ENCODE measurements around the gene CCDC106. TPM values are rescaled to one million over a fixed set of nuclear protein-coding genes. Genes with fewer than 3 reads are reported as not detected.
A peak's percentile ranks its signal among the peaks of the same experiment; 100 is the strongest.

Gene CCDC106
- total RNA-seq, 2 experiments from 2014 or later: 4.2 to 4.4 TPM

GRCh38 chr19:55640577-55641425, 7.2 kb upstream of the CCDC106 start, which contains the start of gene ZNF580:
Gene ZNF580 (plus strand): TSS chr19:55641002. CDS start chr19:55642509, 1,507 bp downstream.
- Mint-ChIP-seq H3K4me3 (peak within 1 kb of the TSS; percentile 93), H3K36me3 (ENCODE audit: low read depth) (peaks cover 23% of the 10 kb centered on the region), H3K27me3 (ENCODE audit: low read depth) (no peaks in the 10 kb centered on the region), H3K9me3 (no peaks in the 10 kb centered on the region), H3K27ac (peak within 1 kb of the TSS; percentile 90), H3K4me1 (ENCODE audit: low read depth) (peaks cover 57% of the 10 kb centered on the region)
- CTCF ChIA-PET: interaction anchor here (1.1 to 2.1 kb wide), 2 partner anchors 9 to 137 kb away, joined by 4 to 5 read pairs; no protein-coding TSS in a partner anchor
- intact Hi-C loops (cut with micrococcal nuclease): loop anchor here (5.0 kb wide), 3 partner anchors 34 to 384 kb away; partner anchors contain the start of genes PPP6R1, RPL28 and ZNF865
- peak; percentile 45 for DNase-seq

GRCh38 chr19:55641426-55642152, 6.4 kb upstream of the CCDC106 start:
- H3K27ac Mint-ChIP-seq: peak overlapping the region; percentile 90
- H3K9me3 Mint-ChIP-seq: no peaks in the 10 kb centered on the region
- no peaks in the 10 kb centered on the region for H3K27me3 Mint-ChIP-seq (ENCODE audit: low read depth)
- peaks cover 23% of the 10 kb centered on the region for H3K36me3 Mint-ChIP-seq (ENCODE audit: low read depth)
- CTCF ChIA-PET: interaction anchor here (1.7 kb wide), 1 partner anchor 13 kb away, joined by 7 read pairs; the partner anchor contains the start of gene U2AF2
- peaks cover 50% of the 10 kb centered on the region for H3K4me1 Mint-ChIP-seq (ENCODE audit: low read depth)
- intact Hi-C loops (cut with micrococcal nuclease): loop anchor here (5.0 kb wide), 3 partner anchors 34 to 384 kb away; partner anchors contain the start of genes PPP6R1, RPL28 and ZNF865
- DNase-seq: peak; percentile 36
- H3K4me3 Mint-ChIP-seq: peak overlapping the region; percentile 93

- intact Hi-C loops (cut with micrococcal nuclease): loop anchor here (1.0 to 5.0 kb wide), 5 partner anchors 7 to 385 kb away; partner anchors contain the start of genes PPP6R1, RPL28 and ZNF865
Observed at GRCh38 chr19:55642153-55643002, 5.6 kb upstream of the CCDC106 start.

GRCh38 chr19:55643003-55643886, 4.8 kb upstream of the CCDC106 start, which contains the start of gene ZNF581:
Gene ZNF581 (plus strand): TSS chr19:55643649. CDS start chr19:55644572, 923 bp downstream.
- CTCF ChIA-PET: interaction anchor here (1.2 to 1.7 kb wide), 2 partner anchors 11 kb away, joined by 4 to 7 read pairs; partner anchors contain the start of gene U2AF2
- peaks cover 21% of the 10 kb centered on the region for H3K36me3 Mint-ChIP-seq (ENCODE audit: low read depth)
- peak within 1 kb of the TSS; percentile 93 for H3K4me3 Mint-ChIP-seq
- peak within 1 kb of the TSS; percentile 96 for H3K27ac Mint-ChIP-seq
- no peaks in the 10 kb centered on the region for H3K27me3 Mint-ChIP-seq (ENCODE audit: low read depth)
- no peaks in the 10 kb centered on the region for H3K9me3 Mint-ChIP-seq
- intact Hi-C loops (cut with micrococcal nuclease): loop anchor here (1.0 to 5.0 kb wide), 5 partner anchors 8 to 386 kb away; partner anchors contain the start of genes PPP6R1, RPL28 and ZNF865
- H3K4me1 Mint-ChIP-seq (ENCODE audit: low read depth): peaks cover 45% of the 10 kb centered on the region
- peak; percentile 82 for DNase-seq

More at GRCh38 chr19:55642153-55643002, 5.6 kb upstream of the CCDC106 start:
- H3K36me3 Mint-ChIP-seq (ENCODE audit: low read depth): peaks cover 25% of the 10 kb centered on the region
- no peaks in the 10 kb centered on the region for H3K9me3 Mint-ChIP-seq
- H3K27ac Mint-ChIP-seq: peak overlapping the region; percentile 96
- H3K4me1 Mint-ChIP-seq (ENCODE audit: low read depth): peaks cover 50% of the 10 kb centered on the region
- CTCF ChIA-PET: interaction anchor here (1.7 kb wide), 1 partner anchor 12 kb away, joined by 7 read pairs; the partner anchor contains the start of gene U2AF2
- DNase-seq: peak; percentile 47
- peak overlapping the region; percentile 93 for H3K4me3 Mint-ChIP-seq
- H3K27me3 Mint-ChIP-seq (ENCODE audit: low read depth): no peaks in the 10 kb centered on the region

- Mint-ChIP-seq H3K36me3 (ENCODE audit: low read depth) (peaks cover 18% of the 10 kb centered on the region), H3K27me3 (ENCODE audit: low read depth) (no peaks in the 10 kb centered on the region), H3K27ac (peak overlapping the region; percentile 83), H3K9me3 (no peaks in the 10 kb centered on the region), H3K4me1 (ENCODE audit: low read depth) (peaks cover 47% of the 10 kb centered on the region), H3K4me3 (peak overlapping the region; percentile 93)
- CTCF ChIA-PET: interaction anchor here (1.2 kb wide), 1 partner anchor 11 kb away, joined by 4 read pairs; no protein-coding TSS in a partner anchor
- DNase-seq: no peak
- intact Hi-C loops (cut with micrococcal nuclease): loop anchor here (1.0 to 5.0 kb wide), 5 partner anchors 9 to 387 kb away; partner anchors contain the start of genes PPP6R1, RPL28 and ZNF865
Observed at GRCh38 chr19:55643887-55644176, 4.2 kb upstream of the CCDC106 start.

GRCh38 chr19:55644191-55644833, 3.7 kb upstream of the CCDC106 start:
- CTCF ChIA-PET: interaction anchor here (1.2 kb wide), 1 partner anchor 10 kb away, joined by 4 read pairs; no protein-coding TSS in a partner anchor
- Mint-ChIP-seq H3K27ac (peak overlapping the region; percentile 83), H3K4me3 (peak overlapping the region; percentile 93), H3K27me3 (ENCODE audit: low read depth) (no peaks in the 10 kb centered on the region), H3K36me3 (ENCODE audit: low read depth) (peaks cover 15% of the 10 kb centered on the region), H3K4me1 (ENCODE audit: low read depth) (peaks cover 48% of the 10 kb centered on the region), H3K9me3 (no peaks in the 10 kb centered on the region)
- no peak for DNase-seq
- intact Hi-C loops (cut with micrococcal nuclease): loop anchor here (5.0 kb wide), 3 partner anchors 37 to 387 kb away; partner anchors contain the start of genes PPP6R1, RPL28 and ZNF865

GRCh38 chr19:55644842-55645511, 3.0 kb upstream of the CCDC106 start:
- H3K36me3 Mint-ChIP-seq (ENCODE audit: low read depth): peaks cover 14% of the 10 kb centered on the region
- intact Hi-C loops (cut with micrococcal nuclease): loop anchor here (5.0 kb wide), 3 partner anchors 38 to 388 kb away; partner anchors contain the start of genes PPP6R1, RPL28 and ZNF865
- peaks cover 49% of the 10 kb centered on the region for H3K4me1 Mint-ChIP-seq (ENCODE audit: low read depth)

GRCh38 chr19:55645512-55645881, 2.5 kb upstream of the CCDC106 start:
- DNase-seq: no peak
- Mint-ChIP-seq H3K36me3 (ENCODE audit: low read depth) (peaks cover 14% of the 10 kb centered on the region), H3K4me3 (peak overlapping the region; percentile 53), H3K4me1 (ENCODE audit: low read depth) (peaks cover 49% of the 10 kb centered on the region), H3K9me3 (no peaks in the 10 kb centered on the region), H3K27me3 (ENCODE audit: low read depth) (no peaks in the 10 kb centered on the region), H3K27ac (peak overlapping the region; percentile 13)
- intact Hi-C loops (cut with micrococcal nuclease): no loop called here
- CTCF ChIA-PET: interaction anchor here (0.7 to 2.9 kb wide), 3 partner anchors 9 to 167 kb away, joined by 3 to 20 read pairs (median 4); no protein-coding TSS in a partner anchor

More at GRCh38 chr19:55644842-55645511, 3.0 kb upstream of the CCDC106 start:
- H3K27me3 Mint-ChIP-seq (ENCODE audit: low read depth): no peaks in the 10 kb centered on the region
- CTCF ChIA-PET: interaction anchor here (0.5 to 2.9 kb wide), 3 partner anchors 8 to 12 kb away, joined by 3 to 20 read pairs (median 4); no protein-coding TSS in a partner anchor
- DNase-seq: no peak
- H3K9me3 Mint-ChIP-seq: no peaks in the 10 kb centered on the region
- H3K27ac Mint-ChIP-seq: peak overlapping the region; percentile 83
- H3K4me3 Mint-ChIP-seq: peak overlapping the region; percentile 93

- Mint-ChIP-seq H3K4me3 (peak overlapping the region; percentile 77), H3K9me3 (no peaks in the 10 kb centered on the region), H3K36me3 (ENCODE audit: low read depth) (peaks cover 15% of the 10 kb centered on the region), H3K4me1 (ENCODE audit: low read depth) (peaks cover 53% of the 10 kb centered on the region), H3K27me3 (ENCODE audit: low read depth) (no peaks in the 10 kb centered on the region), H3K27ac (peak overlapping the region; percentile 85)
- no peak for DNase-seq
- CTCF ChIA-PET: interaction anchor here (0.6 to 2.9 kb wide), 6 partner anchors 9 to 180 kb away, joined by 3 to 20 read pairs (median 6); partner anchors contain the start of gene ZNF865
- intact Hi-C loops (cut with micrococcal nuclease): no loop called here
Observed at GRCh38 chr19:55646889-55647731, 902 bp upstream of the CCDC106 start.

Data from activated naive CD4-positive, alpha-beta T cell treated with anti-CD3 and anti-CD28 coated beads for 36 hours (primary cell).